IMR-90 (cell line): ENCODE data around the gene YAF2.

Experiments
- CEBPB ChIP-seq: IDR thresholded peaks from 2 replicates; pipeline ENCODE4 v1.6.1; 2012; ENCODE audit warnings: low read depth, low read length, improper control_type of control experiment
- ELK1 ChIP-seq: fragments of 150-350 bp; IDR thresholded peaks from 2 replicates; pipeline ENCODE4 v1.6.1; 2016; ENCODE audit warnings: low read depth, mild to moderate bottlenecking, low read length, moderate library complexity, borderline replicate concordance
- MAFK ChIP-seq: IDR thresholded peaks from 2 replicates; pipeline ENCODE4 v1.6.1; 2012; ENCODE audit warnings: low read depth, low read length, improper control_type of control experiment
- POLR2A ChIP-seq: IDR thresholded peaks from 2 replicates; pipeline ENCODE4 v1.6.1; 2012; ENCODE audit warnings: mild to moderate bottlenecking, low read depth, low read length
- RAD21 ChIP-seq: IDR thresholded peaks from 2 replicates; pipeline ENCODE4 v1.6.1; 2012; ENCODE audit warnings: low read length, improper control_type of control experiment
- SMC3 ChIP-seq: fragments of 150-350 bp; IDR thresholded peaks from 2 replicates; pipeline ENCODE4 v1.6.1; 2016; ENCODE audit warnings: low read depth, mild to moderate bottlenecking, antibody characterized with exemption, low read length, moderate library complexity
- TF ChIP-seq, protein P1 (sequence below): conservative IDR thresholded peaks from 2 replicates; pipeline ENCODE4 v1.5.1; 2012; ENCODE audit warnings: mild to moderate bottlenecking, low read depth, low read length, improper control_type of control experiment

GRCh38 chr12:42129595-42130204 lies 108.3 kb downstream of the YAF2 start:
- TF ChIP-seq, protein P1, sequence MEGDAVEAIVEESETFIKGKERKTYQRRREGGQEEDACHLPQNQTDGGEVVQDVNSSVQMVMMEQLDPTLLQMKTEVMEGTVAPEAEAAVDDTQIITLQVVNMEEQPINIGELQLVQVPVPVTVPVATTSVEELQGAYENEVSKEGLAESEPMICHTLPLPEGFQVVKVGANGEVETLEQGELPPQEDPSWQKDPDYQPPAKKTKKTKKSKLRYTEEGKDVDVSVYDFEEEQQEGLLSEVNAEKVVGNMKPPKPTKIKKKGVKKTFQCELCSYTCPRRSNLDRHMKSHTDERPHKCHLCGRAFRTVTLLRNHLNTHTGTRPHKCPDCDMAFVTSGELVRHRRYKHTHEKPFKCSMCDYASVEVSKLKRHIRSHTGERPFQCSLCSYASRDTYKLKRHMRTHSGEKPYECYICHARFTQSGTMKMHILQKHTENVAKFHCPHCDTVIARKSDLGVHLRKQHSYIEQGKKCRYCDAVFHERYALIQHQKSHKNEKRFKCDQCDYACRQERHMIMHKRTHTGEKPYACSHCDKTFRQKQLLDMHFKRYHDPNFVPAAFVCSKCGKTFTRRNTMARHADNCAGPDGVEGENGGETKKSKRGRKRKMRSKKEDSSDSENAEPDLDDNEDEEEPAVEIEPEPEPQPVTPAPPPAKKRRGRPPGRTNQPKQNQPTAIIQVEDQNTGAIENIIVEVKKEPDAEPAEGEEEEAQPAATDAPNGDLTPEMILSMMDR, result peak; percentile 93
- TF ChIP-seq RAD21, result peak; percentile 96
- no peak for TF ChIP-seq POLR2A
- peak; percentile 94 for TF ChIP-seq SMC3
- TF ChIP-seq CEBPB, result no peak
- no peak for TF ChIP-seq MAFK
- no peak for TF ChIP-seq ELK1
